Keratinocyte (primary cell): ENCODE data around the gene TMEM132D. TPM values are rescaled to one million over a fixed set of nuclear protein-coding genes. Genes with fewer than 3 reads are reported as not detected.

ENCODE experiments used
- DNase-seq: peaks from one replicate; pipeline ENCODE4 v3.0.0-alpha.2; 2011; ENCODE audit warnings: low read depth, missing footprints, low spot score
- FAIRE-seq: peaks from 2 replicates; lab custom pipeline; 2011; peaks lifted over from hg19 to GRCh38; lab: Jason Lieb, UNC
- H2AFZ ChIP-seq: 2 replicates; pipeline ENCODE4 v1.6.0; 2012; ENCODE audit warnings: low read length, control low read depth, inconsistent platforms; ENCODE audit not compliant: control insufficient read depth
- H3K27ac ChIP-seq: 2 replicates; pipeline ENCODE4 v1.5.1; 2011; ENCODE audit warnings: low read length; ENCODE audit not compliant: control insufficient read depth, insufficient read depth
- H3K27me3 ChIP-seq: 3 replicates; pipeline ENCODE4 v1.6.0; 2011; ENCODE audit warnings: low read length; ENCODE audit not compliant: control insufficient read depth, insufficient read depth; ENCODE audit errors: extremely low read depth
- H3K36me3 ChIP-seq, 2 experiments: 2 replicates in 1 of 2; 3 replicates in 1 of 2; pipeline ENCODE4 v1.5.1; 2011; ENCODE audit warnings: low read length in 2 of 2, mild to moderate bottlenecking in 1 of 2; ENCODE audit not compliant: control insufficient read depth in 2 of 2, insufficient read depth in 2 of 2; ENCODE audit errors: extremely low read depth in 1 of 2
- H3K4me1 ChIP-seq: 3 replicates; pipeline ENCODE4 v1.5.1; 2011; ENCODE audit warnings: low read length; ENCODE audit not compliant: control insufficient read depth, insufficient read depth; ENCODE audit errors: extremely low read depth
- H3K4me2 ChIP-seq: 3 replicates; pipeline ENCODE4 v1.6.0; 2011; ENCODE audit warnings: low read depth, low read length; ENCODE audit not compliant: control insufficient read depth, insufficient read depth; ENCODE audit errors: extremely low read depth
- H3K4me3 ChIP-seq, 3 experiments: fragments of 200-600 bp in 1 of 3; sonication (generic) in 1 of 3; 2 replicates in 2 of 3; 3 replicates in 1 of 3; pipeline ENCODE4 v1.5.1; 2011 to 2016; ENCODE audit warnings: low read length in 3 of 3, mild to moderate bottlenecking in 3 of 3, control low read depth in 2 of 3, inconsistent platforms in 1 of 3, low read depth in 1 of 3, mixed read lengths in 1 of 3, mixed run types in 1 of 3, moderate library complexity in 1 of 3; ENCODE audit not compliant: control insufficient read depth in 2 of 3, insufficient read depth in 2 of 3; ENCODE audit errors: extremely low read depth in 1 of 3
- H3K79me2 ChIP-seq: 2 replicates; pipeline ENCODE4 v1.6.0; 2012; ENCODE audit warnings: low read length; ENCODE audit not compliant: control insufficient read depth, insufficient read depth
- H3K9ac ChIP-seq: 3 replicates; pipeline ENCODE4 v1.6.0; 2011; ENCODE audit warnings: low read length; ENCODE audit not compliant: control insufficient read depth, insufficient read depth; ENCODE audit errors: extremely low read depth
- H3K9me1 ChIP-seq: 3 replicates; pipeline ENCODE4 v1.6.0; 2011; ENCODE audit warnings: low read length; ENCODE audit not compliant: control insufficient read depth, insufficient read depth; ENCODE audit errors: extremely low read depth
- H3K9me3 ChIP-seq: 2 replicates; pipeline ENCODE4 v1.5.1; 2012; ENCODE audit warnings: low read depth, low read length; ENCODE audit not compliant: control insufficient read depth
- H4K20me1 ChIP-seq: 3 replicates; pipeline ENCODE4 v1.6.0; 2011; ENCODE audit warnings: low read length; ENCODE audit not compliant: control insufficient read depth, insufficient read depth; ENCODE audit errors: extremely low read depth
- EZH2 ChIP-seq: IDR thresholded peaks from one replicate; pipeline ENCODE4 v1.6.1; 2012; ENCODE audit warnings: inconsistent platforms, mild to moderate bottlenecking, low read length, moderate library complexity
- dilution Hi-C: fragments of 300-500 bp; cut with MboI; formaldehyde crosslinking; loops from one replicate; pipeline ENCODE4 v1.7.0; 2020; ENCODE audit warnings: low sequenced_read_pairs; ENCODE audit not compliant: extremely low pct_ligation_motif_present
- polyA plus RNA-seq, 5 experiments: library from polyadenylated mRNA; depleted of rRNA in 3 of 5; stranded (reverse) in 3 of 5; stranded (forward) in 1 of 5; unstranded in 1 of 5; fragments of >200 nt; gene quantifications; 1 replicate in 1 of 5; 2 replicates in 3 of 5; 3 replicates in 1 of 5; pipeline versions ENCODE4 v1.2.1 to v1.2.3, GENCODE V29; 2011 to 2012; ENCODE audit warnings: missing spikeins in 2 of 5, low read depth in 1 of 5, low replicate concordance in 1 of 5
- TF ChIP-seq, protein P1 (sequence below), 3 experiments: IDR thresholded peaks in 1 of 3; conservative IDR thresholded peaks in 1 of 3; optimal IDR thresholded peaks in 1 of 3; 2 replicates in 2 of 3; 3 replicates in 1 of 3; pipeline versions ENCODE3 to v1.5.1; 2011; ENCODE audit warnings: low read length in 3 of 3, mild to moderate bottlenecking in 3 of 3, moderate library complexity in 2 of 3, control low read depth in 1 of 3, inconsistent platforms in 1 of 3; ENCODE audit not compliant: insufficient read depth in 2 of 3; ENCODE audit errors: extremely low read depth in 1 of 3

Gene TMEM132D
- polyA plus RNA-seq, 1 donor (not counting 4 experiments of a cell fraction or from before 2014, with no cell fraction given) = not detected

DNA sequence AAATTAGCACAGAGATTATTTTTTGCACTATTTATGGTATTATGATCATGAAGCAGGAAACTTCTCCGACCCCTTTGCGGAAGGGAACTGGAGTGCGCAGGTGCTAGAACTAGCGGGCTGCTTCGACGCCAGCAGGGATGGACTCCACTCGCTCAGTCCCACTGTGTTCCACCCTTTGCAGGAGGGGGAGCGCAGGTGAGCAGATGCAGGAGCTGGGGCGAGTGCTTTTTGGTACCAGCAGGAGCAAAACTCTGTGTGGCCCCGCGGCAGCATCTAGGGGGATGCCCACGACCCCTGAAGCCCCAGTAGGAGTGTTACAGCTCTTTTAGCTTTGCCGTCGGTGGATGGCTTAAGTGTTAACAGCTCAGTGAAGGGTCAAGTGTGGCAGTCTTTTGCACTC, 113.9 kb downstream of the TMEM132D start:
- H3K4me3 ChIP-seq = no peak overlapping the region
- H3K9ac ChIP-seq = no peak overlapping the region
- H3K27ac ChIP-seq = no peak overlapping the region
- H3K27me3 ChIP-seq = no peaks in the 10 kb centered on the region
- FAIRE-seq (no peak), DNase-seq (no peak)
- no peaks in the 10 kb centered on the region for H3K36me3 ChIP-seq
- no peaks in the 10 kb centered on the region for H3K4me1 ChIP-seq
- H3K9me1 ChIP-seq = no peaks in the 10 kb centered on the region
- no peak overlapping the region for H2AFZ ChIP-seq
- H3K4me2 ChIP-seq = no peak overlapping the region
- H4K20me1 ChIP-seq = no peaks in the 10 kb centered on the region
- TF ChIP-seq EZH2 = no peak
- TF ChIP-seq, protein P1, sequence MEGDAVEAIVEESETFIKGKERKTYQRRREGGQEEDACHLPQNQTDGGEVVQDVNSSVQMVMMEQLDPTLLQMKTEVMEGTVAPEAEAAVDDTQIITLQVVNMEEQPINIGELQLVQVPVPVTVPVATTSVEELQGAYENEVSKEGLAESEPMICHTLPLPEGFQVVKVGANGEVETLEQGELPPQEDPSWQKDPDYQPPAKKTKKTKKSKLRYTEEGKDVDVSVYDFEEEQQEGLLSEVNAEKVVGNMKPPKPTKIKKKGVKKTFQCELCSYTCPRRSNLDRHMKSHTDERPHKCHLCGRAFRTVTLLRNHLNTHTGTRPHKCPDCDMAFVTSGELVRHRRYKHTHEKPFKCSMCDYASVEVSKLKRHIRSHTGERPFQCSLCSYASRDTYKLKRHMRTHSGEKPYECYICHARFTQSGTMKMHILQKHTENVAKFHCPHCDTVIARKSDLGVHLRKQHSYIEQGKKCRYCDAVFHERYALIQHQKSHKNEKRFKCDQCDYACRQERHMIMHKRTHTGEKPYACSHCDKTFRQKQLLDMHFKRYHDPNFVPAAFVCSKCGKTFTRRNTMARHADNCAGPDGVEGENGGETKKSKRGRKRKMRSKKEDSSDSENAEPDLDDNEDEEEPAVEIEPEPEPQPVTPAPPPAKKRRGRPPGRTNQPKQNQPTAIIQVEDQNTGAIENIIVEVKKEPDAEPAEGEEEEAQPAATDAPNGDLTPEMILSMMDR (optimal IDR thresholded peaks at IDR 0.05 in 1 of 3, IDR thresholded peaks at IDR 0.05 in 1 of 3, conservative IDR thresholded peaks at IDR 0.05 in 1 of 3; ENCODE audit: extremely low read depth in 1 of 3, insufficient read depth in 2 of 3, low read length in 3 of 3) = no peak
- dilution Hi-C loops = no loop called here
- H3K9me3 ChIP-seq = peaks cover 8% of the 10 kb centered on the region
- H3K79me2 ChIP-seq = no peaks in the 10 kb centered on the region

DNA sequence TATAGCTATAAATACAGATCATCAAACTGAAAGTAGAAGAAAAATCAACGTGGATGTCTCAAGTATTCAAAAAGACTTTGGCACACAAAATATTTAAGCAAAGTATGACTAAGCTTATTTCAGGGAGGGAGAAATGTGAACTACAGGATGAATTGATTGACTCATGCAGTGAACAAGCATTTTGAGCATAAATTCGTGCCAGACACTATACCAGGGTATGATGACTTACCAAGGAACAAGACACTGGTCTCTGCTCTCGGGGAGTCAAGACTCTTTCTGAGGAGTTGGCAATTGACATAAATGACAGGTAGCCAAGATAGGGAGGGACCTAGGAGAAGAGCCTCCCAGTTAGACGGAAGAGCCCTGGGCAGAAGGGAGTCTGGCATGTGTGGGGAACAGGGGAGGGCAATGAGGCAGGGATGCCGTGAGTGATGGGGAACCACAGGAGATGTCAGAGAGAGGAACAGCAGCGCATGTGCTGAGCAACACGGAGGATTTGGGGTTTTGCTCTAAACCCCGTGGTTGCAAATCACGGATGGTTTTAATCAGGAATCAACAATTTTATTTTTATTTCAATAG, 115.2 kb downstream of the TMEM132D start:
- DNase-seq (no peak), FAIRE-seq (no peak)
- Histone ChIP-seq H3K9me3 (peaks cover 8% of the 10 kb centered on the region), H4K20me1 (no peaks in the 10 kb centered on the region), H3K9me1 (no peaks in the 10 kb centered on the region), H3K27me3 (no peaks in the 10 kb centered on the region), H3K4me1 (no peaks in the 10 kb centered on the region), H3K4me2 (no peak overlapping the region), H2AFZ (no peak overlapping the region), H3K9ac (no peak overlapping the region), H3K79me2 (no peaks in the 10 kb centered on the region), H3K27ac (no peak overlapping the region), H3K36me3 (no peaks in the 10 kb centered on the region), H3K4me3 (no peak overlapping the region)
- TF ChIP-seq, protein P1 (optimal IDR thresholded peaks at IDR 0.05 in 1 of 3, IDR thresholded peaks at IDR 0.05 in 1 of 3, conservative IDR thresholded peaks at IDR 0.05 in 1 of 3; ENCODE audit: extremely low read depth in 1 of 3, insufficient read depth in 2 of 3, low read length in 3 of 3) = no peak
- TF ChIP-seq EZH2 = no peak
- dilution Hi-C loops = no loop called here
